Choroid plexus epithelial cell (primary cell): ENCODE measurements around the gene SPATA17.

Experiments used
- DNase-seq: peaks from one replicate; pipeline ENCODE4 v3.0.0-alpha.2; 2010; ENCODE audit warnings: low read depth
- H3K4me3 ChIP-seq: 2 replicates; pipeline ENCODE4 v1.5.1; 2011; ENCODE audit warnings: low read depth, mild to moderate bottlenecking, control low read depth, low read length, moderate library complexity
- CTCF ChIP-seq: conservative IDR thresholded peaks from 2 replicates; pipeline ENCODE4 v1.5.1; 2011; ENCODE audit warnings: low read depth, mild to moderate bottlenecking, control low read depth, inconsistent platforms, low read length, moderate library complexity

Gene SPATA17

DNA sequence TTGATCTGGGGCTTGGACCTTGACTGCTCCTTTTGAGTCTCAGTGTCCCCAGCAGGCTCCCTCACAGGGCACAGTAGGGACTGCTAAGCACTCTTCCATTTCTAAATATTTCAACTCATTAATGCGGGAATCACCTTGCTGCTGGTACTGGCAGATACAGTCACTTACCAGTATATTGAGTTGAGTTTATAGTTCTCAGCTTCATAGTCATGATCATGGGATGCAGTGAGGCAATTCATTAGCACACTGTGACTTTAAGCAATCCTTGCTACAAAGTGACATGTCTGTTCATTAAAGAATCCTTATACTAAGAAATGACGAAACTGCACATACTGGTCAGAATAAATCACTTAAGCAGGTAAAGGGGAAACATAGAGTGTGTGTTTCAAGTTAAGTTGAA is 240.8 kb downstream of the SPATA17 start:
- no peak overlapping the region for H3K4me3 ChIP-seq
- TF ChIP-seq CTCF: no peak
- no peak for DNase-seq

DNA sequence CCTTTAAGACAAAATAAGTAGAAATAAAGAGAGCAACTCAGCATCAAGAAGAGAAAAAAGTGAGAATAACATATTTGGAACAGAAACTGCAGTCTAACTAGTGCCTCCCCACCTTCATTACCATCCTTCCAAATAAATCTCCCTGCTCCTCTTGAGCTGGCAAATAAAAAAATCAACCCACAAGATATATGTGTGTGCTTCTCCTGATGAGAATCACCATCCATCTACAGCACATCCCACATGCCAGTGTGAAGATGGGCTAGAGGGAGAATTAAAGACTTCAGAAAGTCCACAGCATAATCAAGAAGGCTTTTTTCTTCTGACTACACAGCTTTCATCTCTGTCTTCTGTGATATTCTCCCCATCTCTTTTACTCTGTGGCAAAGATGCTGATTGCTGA is 244.1 kb downstream of the SPATA17 start:
- no peak overlapping the region for H3K4me3 ChIP-seq
- no peak for DNase-seq
- no peak for TF ChIP-seq CTCF

GRCh38 chr1:217876401-217876800 is 245.3 kb downstream of the SPATA17 start:
- TF ChIP-seq CTCF: no peak
- H3K4me3 ChIP-seq: no peak overlapping the region
- DNase-seq: no peak

GRCh38 chr1:217876896-217877295 is 245.8 kb downstream of the SPATA17 start:
- TF ChIP-seq CTCF: no peak
- no peak overlapping the region for H3K4me3 ChIP-seq
- no peak for DNase-seq

DNA sequence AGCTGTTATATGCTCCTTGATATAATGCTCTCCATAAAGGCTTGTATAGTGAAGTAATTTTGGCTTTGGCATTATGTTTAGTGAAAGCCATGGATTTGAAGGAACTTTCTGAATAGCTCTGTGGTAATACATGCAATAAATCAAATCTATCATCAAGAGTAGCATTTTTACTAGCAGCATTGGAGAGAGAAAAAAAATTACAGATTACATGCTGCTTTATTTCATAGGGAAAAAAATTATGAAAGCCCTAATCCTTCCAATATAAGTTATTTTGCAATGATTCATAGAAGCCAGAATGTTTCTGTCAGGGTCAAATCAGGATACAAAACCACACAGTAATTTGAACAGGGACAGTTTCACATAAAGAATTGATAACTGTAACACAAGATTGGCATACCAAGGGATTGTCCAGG is 250.0 kb downstream of the SPATA17 start:
- DNase-seq: no peak
- H3K4me3 ChIP-seq: no peak overlapping the region

GRCh38 chr1:217881607-217882332 is 250.6 kb downstream of the SPATA17 start:
- no peak overlapping the region for H3K4me3 ChIP-seq
- DNase-seq: no peak
- TF ChIP-seq CTCF: no peak

More for the DNA sequence above, 250.0 kb downstream of the SPATA17 start:
- TF ChIP-seq CTCF: no peak

DNA sequence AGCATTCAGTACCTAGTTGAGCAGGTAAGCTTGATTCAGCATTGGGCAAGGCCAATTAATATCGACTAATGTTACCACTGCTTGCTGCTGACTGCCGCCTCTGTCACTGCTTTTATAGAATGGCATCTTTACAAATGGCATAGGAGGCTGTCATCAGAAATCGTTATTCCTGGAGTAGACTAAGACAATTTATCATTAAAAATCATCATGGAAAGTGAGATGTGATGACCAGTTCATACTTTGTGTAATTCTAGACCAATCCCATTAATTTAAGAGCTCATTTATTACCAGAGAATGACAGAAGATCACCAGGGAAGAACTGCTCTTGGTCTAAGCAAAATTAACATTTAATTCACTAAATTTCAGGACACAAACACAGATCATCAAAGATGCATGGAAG is 254.0 kb downstream of the SPATA17 start:
- no peak for DNase-seq
- TF ChIP-seq CTCF: no peak
- no peak overlapping the region for H3K4me3 ChIP-seq
